HCT116 (cell line): ENCODE measurements around the gene FRAS1. TPM values are rescaled to one million over a fixed set of nuclear protein-coding genes. Genes with fewer than 3 reads are reported as not detected.

Source experiments
- ATAC-seq: fragments of 200-7000 bp; cut with Tn5 transposase; 2 replicates; pipeline ENCODE4 v1.9.1; 2020; ENCODE audit warnings: mild to moderate bottlenecking, moderate library complexity
- BruUV-seq: library from RNA; stranded (reverse); fragments of 400-500 nt; replicated peaks from 2 replicates; lab custom pipeline; 2021; lab: Mats Ljungman, UMichigan
- CTCF ChIA-PET: fragments of 300-600 bp; sonication (Branson Sonifier 250); formaldehyde crosslinking; loops from one replicate; lab custom pipeline; 2021; ENCODE audit warnings: antibody characterized with exemption; lab: Charles Lee
- POLR2A ChIA-PET: fragments of 300-600, 350-600 bp; sonication (Branson Sonifier 250); formaldehyde crosslinking; loops from one replicate; lab custom pipeline; 2021; ENCODE audit warnings: antibody characterized with exemption; lab: Charles Lee
- RAD21 ChIA-PET, 2 experiments: fragments of 300-600 bp; sonication (Branson Sonifier 250); formaldehyde crosslinking; loops; one replicate each; lab custom pipeline; 2023; ENCODE audit warnings: low total read pairs in 2 of 2; ENCODE audit not compliant: uncharacterized antibody in 2 of 2, unreplicated experiment in 2 of 2, low non-redundant PET in 1 of 2; lab: Charles Lee
- DNase-seq: peaks from one replicate; pipeline ENCODE4 v3.0.0-alpha.2; 2010; ENCODE audit warnings: low read depth, low spot score
- H2AFZ ChIP-seq: fragments of 200-600 bp; shearing (Covaris generic), sonication (generic); 2 replicates; pipeline ENCODE4 v1.6.1; 2017; ENCODE audit warnings: low read depth, mixed run types, mixed read lengths, antibody characterized with exemption, low read length; ENCODE audit not compliant: poor library complexity, severe bottlenecking
- H3K27ac ChIP-seq: 2 replicates; pipeline ENCODE4 v1.5.1; 2012; ENCODE audit warnings: low read depth, low read length
- H3K27me3 ChIP-seq: fragments of 200-600 bp; sonication (generic); 2 replicates; pipeline ENCODE4 v1.6.1; 2016; ENCODE audit warnings: mixed run types, low read length, mixed read lengths; ENCODE audit not compliant: insufficient read depth
- H3K36me3 ChIP-seq, 2 experiments: fragments of 200-500 bp in 1 of 2; fragments of 200-600 bp in 1 of 2; sonication (Bioruptor generic) in 1 of 2; sonication (generic) in 1 of 2; 2 replicates each; pipeline versions ENCODE4 v1.5.1 to v1.6.1; 2014 to 2016; ENCODE audit warnings: low read length in 2 of 2, inconsistent platforms in 1 of 2, mixed read lengths in 1 of 2, mixed run types in 1 of 2; ENCODE audit not compliant: insufficient read depth in 2 of 2, control insufficient read depth in 1 of 2
- H3K4me1 ChIP-seq, 2 experiments: fragments of 200-600 bp in 1 of 2; sonication (generic) in 1 of 2; 2 replicates each; pipeline versions ENCODE4 v1.5.1 to v1.6.1; 2012 to 2017; ENCODE audit warnings: low read length in 2 of 2, inconsistent platforms in 1 of 2, mild to moderate bottlenecking in 1 of 2, mixed read lengths in 1 of 2, mixed run types in 1 of 2, moderate library complexity in 1 of 2; ENCODE audit not compliant: insufficient read depth in 2 of 2, control insufficient read depth in 1 of 2
- H3K4me2 ChIP-seq: fragments of 200-600 bp; sonication (generic); 2 replicates; pipeline ENCODE4 v1.6.1; 2017; ENCODE audit warnings: mixed run types, low read length, mixed read lengths
- H3K4me3 ChIP-seq, 2 experiments: fragments of 200-600 bp in 1 of 2; sonication (generic) in 1 of 2; replicated peaks in 1 of 2; 2 replicates each; pipeline ENCODE4 v1.5.1; 2011 to 2016; ENCODE audit warnings: low read length in 2 of 2, control low read depth in 1 of 2, low read depth in 1 of 2, mild to moderate bottlenecking in 1 of 2, mixed read lengths in 1 of 2, mixed run types in 1 of 2
- H3K79me2 ChIP-seq: fragments of 200-600 bp; sonication (generic); 2 replicates; pipeline ENCODE4 v1.6.1; 2017; ENCODE audit warnings: mild to moderate bottlenecking, mixed run types, low read length, moderate library complexity, mixed read lengths; ENCODE audit not compliant: insufficient read depth
- H3K9ac ChIP-seq: fragments of 200-600 bp; sonication (generic); 2 replicates; pipeline ENCODE4 v1.6.1; 2016; ENCODE audit warnings: low read length, mixed read lengths
- H3K9me2 ChIP-seq: fragments of 200-600 bp; sonication (generic), shearing (Covaris generic); 2 replicates; pipeline ENCODE4 v1.6.1; 2017; ENCODE audit warnings: mixed run types, mild to moderate bottlenecking, moderate library complexity; ENCODE audit not compliant: insufficient read depth
- H3K9me3 ChIP-seq, 2 experiments: fragments of 200-500 bp in 1 of 2; fragments of 200-600 bp in 1 of 2; sonication (Bioruptor generic) in 1 of 2; sonication (generic) in 1 of 2; 2 replicates each; pipeline ENCODE4 v1.6.1; 2014 to 2017; ENCODE audit warnings: low read length in 2 of 2, mixed read lengths in 2 of 2, inconsistent platforms in 1 of 2, low read depth in 1 of 2, mild to moderate bottlenecking in 1 of 2, mixed run types in 1 of 2, moderate library complexity in 1 of 2; ENCODE audit not compliant: control insufficient read depth in 1 of 2, insufficient read depth in 1 of 2
- H4K20me1 ChIP-seq: fragments of 200-600 bp; sonication (generic), shearing (Covaris generic); 2 replicates; pipeline ENCODE4 v1.6.1; 2017; ENCODE audit warnings: mixed run types, mild to moderate bottlenecking, moderate library complexity; ENCODE audit not compliant: insufficient read depth
- ATF3 ChIP-seq: IDR thresholded peaks from 2 replicates; pipeline ENCODE4 v1.6.1; 2012
- CEBPB ChIP-seq: IDR thresholded peaks from 2 replicates; pipeline ENCODE4 v1.6.1; 2012; ENCODE audit warnings: low read depth
- CTCF ChIP-seq, 3 experiments: fragments of 200-600 bp in 1 of 3; sonication (generic) in 1 of 3; IDR thresholded peaks in 2 of 3; conservative IDR thresholded peaks in 1 of 3; 2 replicates each; pipeline ENCODE4 v1.5.1; 2012 to 2017; ENCODE audit warnings: low read depth in 2 of 3, low read length in 2 of 3, antibody characterized with exemption in 1 of 3, borderline replicate concordance in 1 of 3, control low read depth in 1 of 3, mild to moderate bottlenecking in 1 of 3, mixed read lengths in 1 of 3, mixed run types in 1 of 3, moderate library complexity in 1 of 3; ENCODE audit not compliant: insufficient read depth in 1 of 3
- EGR1 ChIP-seq: IDR thresholded peaks from 2 replicates; pipeline ENCODE4 v1.6.1; 2012; ENCODE audit warnings: low read depth
- ELF1 ChIP-seq: IDR thresholded peaks from 2 replicates; pipeline ENCODE4 v1.6.1; 2012; ENCODE audit warnings: low read depth, borderline replicate concordance
- EZH2 ChIP-seq: fragments of 200-600 bp; sonication (generic); IDR thresholded peaks from 2 replicates; pipeline ENCODE4 v1.6.1; 2017; ENCODE audit warnings: antibody characterized with exemption, mixed run types
- EZH2phosphoT487 ChIP-seq: fragments of 200-600 bp; IDR thresholded peaks from 2 replicates; pipeline ENCODE4 v1.6.1; 2018; ENCODE audit warnings: antibody characterized with exemption, borderline replicate concordance
- JUND ChIP-seq: IDR thresholded peaks from 2 replicates; pipeline ENCODE4 v1.6.1; 2012
- MAX ChIP-seq: IDR thresholded peaks from 2 replicates; pipeline ENCODE4 v1.6.1; 2012
- POLR2A ChIP-seq: IDR thresholded peaks from 2 replicates; pipeline ENCODE4 v1.7.0; 2011; ENCODE audit warnings: borderline replicate concordance; ENCODE audit not compliant: insufficient read depth, insufficient read length; ENCODE audit errors: extremely low read depth
- POLR2AphosphoS5 ChIP-seq: IDR thresholded peaks from 2 replicates; pipeline ENCODE4 v1.6.1; 2011; ENCODE audit warnings: mild to moderate bottlenecking, low read depth, low read length, moderate library complexity
- RAD21 ChIP-seq: IDR thresholded peaks from 2 replicates; pipeline ENCODE4 v1.6.1; 2012; ENCODE audit warnings: low read depth, mild to moderate bottlenecking
- REST ChIP-seq: IDR thresholded peaks from 2 replicates; pipeline ENCODE4 v1.6.1; 2012; ENCODE audit warnings: low read depth
- SIN3A ChIP-seq: IDR thresholded peaks from 2 replicates; pipeline ENCODE4 v1.6.1; 2012; ENCODE audit warnings: low read depth
- SRF ChIP-seq: IDR thresholded peaks from 2 replicates; pipeline ENCODE4 v1.6.1; 2012; ENCODE audit warnings: low read depth
- TCF7L2 ChIP-seq: IDR thresholded peaks from 2 replicates; pipeline ENCODE4 v1.7.0; 2011; ENCODE audit warnings: borderline replicate concordance, inconsistent platforms; ENCODE audit not compliant: insufficient read depth, insufficient read length; ENCODE audit errors: extremely low read depth
- YY1 ChIP-seq: IDR thresholded peaks from 2 replicates; pipeline ENCODE4 v1.6.1; 2011; ENCODE audit warnings: low read length, low read depth, moderate library complexity, mild to moderate bottlenecking; ENCODE audit not compliant: insufficient replicate concordance; ENCODE audit errors: extremely low read depth
- ZBTB33 ChIP-seq: IDR thresholded peaks from 2 replicates; pipeline ENCODE4 v1.6.1; 2011; ENCODE audit warnings: mild to moderate bottlenecking, low read length, moderate library complexity; ENCODE audit not compliant: insufficient replicate concordance; ENCODE audit errors: extremely low read depth
- ZFX ChIP-seq: fragments of 450-650 bp; IDR thresholded peaks from 2 replicates; pipeline ENCODE4 v1.6.1; 2017
- ZNF274 ChIP-seq: fragments of 200-500 bp; sonication (Bioruptor generic); IDR thresholded peaks from 2 replicates; pipeline ENCODE4 v1.6.1; 2014; ENCODE audit warnings: mild to moderate bottlenecking, low read depth, low read length, inconsistent platforms
- intact Hi-C: fragments of 100-400 bp; cut with micrococcal nuclease; formaldehyde crosslinking; loops from 2 replicates; pipeline ENCODE4 v1.10.0; 2022
- total RNA-seq: library from RNA; stranded (reverse); gene quantifications from one replicate; pipeline ENCODE4 v1.2.1, GENCODE V29; 2021; ENCODE audit not compliant: unreplicated experiment

FRAS1 gene
- total RNA-seq, 1 experiment from 2014 or later, result 33.5 TPM

- ChIA-PET CTCF (no interaction called here), RAD21 (no interaction called here), POLR2A (no interaction called here)
- DNase-seq (no peak), ATAC-seq (no peak)
- no peaks in the 10 kb centered on the region for H3K9me3 ChIP-seq
- no peak overlapping the region for H3K4me2 ChIP-seq
- BruUV-seq, result no TSS peak
- no peaks in the 10 kb centered on the region for H3K9me2 ChIP-seq
- no peak overlapping the region for H3K4me3 ChIP-seq
- TF ChIP-seq CEBPB (no peak), POLR2AphosphoS5 (no peak), POLR2A (no peak), CTCF (IDR thresholded peaks at IDR 0.05 in 2 of 3, conservative IDR thresholded peaks at IDR 0.05 in 1 of 3; ENCODE audit: borderline replicate concordance in 1 of 3, insufficient read depth in 1 of 3, low read depth in 2 of 3, low read length in 2 of 3) (no peak), ZFX (no peak), MAX (no peak), SRF (no peak), ATF3 (no peak), JUND (no peak), YY1 (no peak), ZNF274 (no peak), RAD21 (no peak), EZH2 (no peak), TCF7L2 (no peak), EGR1 (no peak), ELF1 (no peak), ZBTB33 (no peak), REST (no peak), EZH2phosphoT487 (no peak), SIN3A (no peak)
- intact Hi-C loops, result no loop called here
- H3K27ac ChIP-seq, result no peak overlapping the region
- H3K27me3 ChIP-seq, result no peaks in the 10 kb centered on the region
- no peak overlapping the region for H2AFZ ChIP-seq
- H3K4me1 ChIP-seq, result no peaks in the 10 kb centered on the region
- no peaks in the 10 kb centered on the region for H4K20me1 ChIP-seq
- H3K79me2 ChIP-seq, result no peaks in the 10 kb centered on the region
- no peaks in the 10 kb centered on the region for H3K36me3 ChIP-seq
- H3K9ac ChIP-seq, result no peak overlapping the region
These were observed 396.9 kb downstream of the FRAS1 start for GRCh38 chr4:78454016-78454415.
